ENCODE measurements around the gene RNU5B-1.

RNU5B-1 gene

GRCh38 chr15:65328506-65329287, 24.2 kb downstream of the RNU5B-1 start:
- no peak for DNase-seq (ENCODE audit: low spot score)

DNA sequence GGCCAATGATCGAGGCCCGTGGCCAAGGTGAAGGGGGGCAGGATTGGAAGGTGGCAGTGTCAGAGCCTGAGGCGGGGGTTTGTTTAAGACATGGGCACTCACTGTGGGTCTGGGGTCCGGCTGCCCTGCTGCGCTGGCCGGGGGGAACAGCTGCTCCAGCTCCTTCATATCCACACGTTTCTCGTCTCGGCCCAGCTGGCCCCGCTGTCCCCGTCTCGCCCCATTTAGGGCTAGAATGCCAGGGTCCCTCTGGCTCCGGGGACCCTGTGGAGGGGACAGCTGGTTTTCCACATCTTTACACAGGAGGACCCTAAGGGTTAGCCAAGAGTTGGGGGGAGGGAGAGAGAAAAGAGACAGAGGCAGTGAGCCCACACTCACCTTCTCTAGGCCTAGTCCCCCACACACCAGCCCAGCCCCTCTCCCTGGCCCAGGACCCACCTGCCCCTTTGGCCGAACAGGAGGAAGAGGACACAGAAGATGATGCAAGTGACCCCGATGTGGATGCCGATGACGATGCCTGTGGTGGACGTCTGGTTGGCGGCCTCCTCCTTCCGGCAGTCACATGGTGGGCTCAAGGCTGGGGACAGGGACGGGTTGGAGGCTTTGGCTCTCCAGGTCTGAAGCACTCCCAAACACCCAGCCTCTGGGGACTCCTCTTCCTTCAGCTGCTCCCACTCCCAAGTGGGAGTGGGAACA, 25.0 kb downstream of the RNU5B-1 start:
- no peak for DNase-seq (ENCODE audit: low spot score)

DNA sequence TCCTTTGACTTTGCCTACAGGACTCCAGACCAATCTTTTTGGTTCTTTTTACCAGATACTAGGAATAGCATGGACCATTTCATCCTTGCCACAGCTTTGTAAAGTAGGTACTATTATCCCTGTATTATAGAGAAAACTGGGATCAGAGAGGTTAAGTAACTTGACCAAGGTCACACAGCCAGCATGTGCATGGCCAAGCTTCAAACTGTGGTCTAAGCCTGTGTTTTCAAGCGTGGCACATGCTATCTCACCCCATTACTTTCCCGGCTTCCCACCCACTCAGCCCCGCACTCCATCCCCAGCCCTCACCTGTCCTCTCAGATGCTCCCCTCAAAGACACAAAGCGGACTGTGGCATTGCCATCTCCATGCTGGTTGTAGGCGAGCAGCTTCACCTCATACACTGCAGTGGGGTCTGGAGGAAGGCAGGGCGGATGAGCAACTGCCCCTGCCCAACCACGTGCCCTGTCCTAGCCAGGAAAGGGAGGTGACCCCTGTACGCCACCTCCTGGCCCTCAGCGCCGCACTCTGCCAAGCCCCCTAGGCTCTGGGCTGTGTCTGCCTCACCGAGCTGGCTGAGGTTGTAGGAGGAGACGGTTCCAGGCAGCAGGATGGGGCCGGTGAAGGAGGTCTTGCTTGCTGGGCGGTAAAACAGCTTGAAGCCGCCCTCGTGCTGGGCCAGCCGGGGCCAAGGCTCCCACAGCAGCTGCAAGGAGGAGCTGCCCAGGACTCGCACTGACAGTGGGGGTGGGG, 25.7 kb downstream of the RNU5B-1 start:
- DNase-seq (ENCODE audit: low spot score) = no peak

DNA sequence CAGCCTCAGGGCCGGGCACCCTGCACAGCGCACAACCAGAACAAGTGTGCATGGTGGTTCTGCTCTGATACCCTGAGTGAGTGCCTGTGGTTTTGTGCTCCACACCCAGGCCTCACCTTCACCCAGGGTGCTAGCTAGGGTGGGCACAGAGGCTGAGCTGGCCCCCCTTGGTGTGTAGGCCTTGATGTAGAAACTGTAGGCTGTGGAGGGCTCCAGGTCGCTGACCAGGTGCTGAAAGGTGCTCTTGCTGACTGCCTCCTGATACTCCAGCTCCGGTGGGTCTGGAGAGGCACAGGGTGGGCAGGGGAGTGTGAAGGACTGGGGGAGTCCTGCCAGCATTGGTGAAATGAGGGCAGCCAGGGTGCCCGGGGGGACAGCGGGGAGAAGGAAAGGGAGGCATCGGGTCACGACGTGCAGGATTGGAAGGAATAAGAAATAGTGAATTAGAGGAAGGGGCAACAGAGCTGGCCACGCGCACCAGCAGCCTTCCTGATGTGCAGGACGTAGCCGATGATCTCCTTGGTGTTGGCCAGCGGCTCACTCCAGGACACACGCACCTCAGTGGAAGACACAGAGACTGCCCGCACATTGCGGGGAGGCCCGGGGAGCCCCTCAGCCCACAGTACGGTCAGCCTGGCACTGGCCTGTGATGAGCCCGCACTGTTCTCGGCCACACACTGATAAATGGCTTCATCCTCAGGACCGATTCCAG, 26.6 kb downstream of the RNU5B-1 start:
- DNase-seq (ENCODE audit: low spot score) = no peak

DNA sequence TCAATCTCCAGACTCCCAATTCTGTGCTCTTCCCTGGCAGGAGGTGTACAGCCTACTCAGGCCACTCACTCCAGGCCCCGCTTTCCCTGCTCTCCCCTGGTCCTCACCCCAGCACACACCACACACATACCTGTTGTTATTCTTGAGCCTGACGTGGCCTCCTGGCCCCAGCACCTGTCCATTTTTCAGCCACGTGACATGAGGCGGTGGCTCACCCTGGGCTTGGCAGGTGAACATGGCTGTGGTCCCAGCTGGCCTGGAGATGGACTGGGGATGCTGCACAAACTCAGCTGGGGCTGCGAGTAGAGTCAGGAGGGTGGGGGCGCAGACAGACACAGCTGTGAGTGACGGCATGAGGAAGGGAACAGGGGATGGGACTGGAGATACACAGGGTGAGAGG, 27.3 kb downstream of the RNU5B-1 start:
- no peak for DNase-seq (ENCODE audit: low spot score)

DNA sequence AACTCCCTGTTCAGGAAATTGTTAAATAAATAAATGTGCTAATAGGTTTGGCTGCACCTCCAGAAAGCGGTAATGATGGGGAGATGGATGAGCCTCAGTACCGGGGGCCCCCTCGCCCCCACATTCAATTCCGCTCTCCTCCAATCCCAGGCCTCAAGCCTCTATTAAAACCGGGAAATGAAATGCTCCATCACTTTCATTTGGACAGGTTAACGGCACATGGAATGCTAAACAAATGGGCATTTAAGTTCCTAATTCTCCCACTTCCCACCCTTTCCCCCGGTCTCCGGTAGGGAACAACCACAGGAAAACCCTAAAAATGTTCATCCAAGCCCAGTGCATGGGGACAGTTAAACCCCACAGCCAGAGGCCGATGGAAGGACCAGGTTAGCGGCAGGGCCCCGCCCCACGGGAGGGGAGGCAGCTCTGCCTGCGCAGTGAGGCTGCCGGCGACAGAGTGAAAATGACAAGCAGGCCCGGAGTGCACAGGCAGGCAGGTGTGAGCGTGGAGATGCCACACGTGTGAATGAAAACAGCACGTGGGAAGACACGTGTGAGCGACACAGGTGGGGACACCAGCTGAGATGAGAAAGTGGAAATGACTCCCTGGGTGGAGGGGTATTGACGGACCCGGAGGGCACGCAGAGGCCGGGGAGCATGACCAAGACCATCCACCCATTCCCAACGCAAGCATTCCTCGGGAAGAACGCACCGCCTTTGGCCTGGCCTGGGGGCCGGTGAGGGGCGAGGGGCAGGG, 28.1 kb downstream of the RNU5B-1 start:
- no peak for DNase-seq (ENCODE audit: low spot score)

DNA sequence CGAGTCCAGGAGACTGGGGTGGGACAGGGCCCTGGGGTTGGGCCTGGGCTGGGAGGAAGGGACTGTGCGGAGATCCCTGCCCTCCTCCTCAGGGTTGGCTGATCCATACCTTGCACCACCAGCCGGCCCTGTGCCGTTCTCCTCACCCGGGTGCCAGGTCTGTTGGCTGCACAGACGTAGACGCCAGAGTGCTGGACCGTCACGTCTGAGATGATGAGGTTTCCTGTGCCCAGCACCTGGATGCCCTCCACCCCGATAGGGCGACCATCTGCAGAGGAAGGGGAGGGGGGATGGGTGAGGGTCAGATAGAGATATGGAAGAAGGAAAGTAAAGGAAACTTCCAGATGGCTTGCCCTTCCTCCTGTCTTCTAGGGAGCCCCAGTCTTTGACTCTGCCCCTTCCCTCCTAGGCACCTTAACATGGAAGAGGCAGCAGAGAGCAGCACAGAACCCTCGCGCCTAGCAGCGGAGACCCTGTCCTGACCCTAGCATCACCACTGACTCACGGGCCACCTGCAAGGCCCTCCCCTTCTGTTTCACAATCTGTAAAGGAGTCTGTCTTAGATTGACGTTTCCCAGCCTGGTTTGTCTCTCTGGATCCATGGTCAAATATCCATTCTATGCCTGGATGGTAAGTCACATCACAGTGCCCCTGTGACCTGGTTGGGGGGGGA, 28.8 kb downstream of the RNU5B-1 start:
- DNase-seq (ENCODE audit: low spot score) = no peak

- no peak for DNase-seq (ENCODE audit: low spot score)
Measured at GRCh38 chr15:65333856-65334255, 29.4 kb downstream of the RNU5B-1 start.

DNA sequence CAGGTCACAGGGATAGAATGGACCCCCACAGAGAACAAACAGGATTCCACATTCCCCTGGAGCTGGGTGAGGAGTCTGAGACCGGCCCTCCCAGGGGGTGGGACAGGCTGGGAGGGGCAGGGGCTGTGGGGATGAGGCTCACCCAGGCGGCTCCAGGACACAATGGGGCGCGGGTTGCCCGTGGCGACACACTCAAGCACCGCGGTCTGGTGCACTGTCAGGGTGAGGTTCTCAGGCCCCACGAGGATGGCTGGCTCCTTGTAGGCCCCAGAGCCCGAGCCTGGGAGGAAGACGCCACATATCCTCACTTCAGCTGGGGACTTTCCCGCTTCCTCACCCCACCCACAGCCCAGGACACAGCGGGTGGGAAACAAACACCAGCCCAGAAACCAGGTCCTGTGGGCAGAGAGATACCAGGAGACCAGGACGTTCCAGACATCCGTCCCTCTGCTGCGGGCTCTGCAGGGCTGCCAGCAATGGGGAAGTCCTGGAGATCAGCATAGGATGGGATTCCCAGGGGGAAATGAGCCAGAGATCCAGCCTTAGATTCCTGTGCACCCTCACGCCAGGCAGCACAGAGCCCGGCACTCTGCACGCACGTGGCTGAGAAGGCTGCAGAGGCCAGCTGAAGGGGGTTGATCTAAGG, 30.2 kb downstream of the RNU5B-1 start:
- DNase-seq (ENCODE audit: low spot score) = no peak

- DNase-seq (ENCODE audit: low spot score) = no peak
Measured at GRCh38 chr15:65335278-65336055, 31.0 kb downstream of the RNU5B-1 start.

GRCh38 chr15:65336493-65337435, 32.3 kb downstream of the RNU5B-1 start:
- DNase-seq (ENCODE audit: low spot score) = no peak

GRCh38 chr15:65337436-65338070, 33.1 kb downstream of the RNU5B-1 start:
- no peak for DNase-seq (ENCODE audit: low spot score)

DNA sequence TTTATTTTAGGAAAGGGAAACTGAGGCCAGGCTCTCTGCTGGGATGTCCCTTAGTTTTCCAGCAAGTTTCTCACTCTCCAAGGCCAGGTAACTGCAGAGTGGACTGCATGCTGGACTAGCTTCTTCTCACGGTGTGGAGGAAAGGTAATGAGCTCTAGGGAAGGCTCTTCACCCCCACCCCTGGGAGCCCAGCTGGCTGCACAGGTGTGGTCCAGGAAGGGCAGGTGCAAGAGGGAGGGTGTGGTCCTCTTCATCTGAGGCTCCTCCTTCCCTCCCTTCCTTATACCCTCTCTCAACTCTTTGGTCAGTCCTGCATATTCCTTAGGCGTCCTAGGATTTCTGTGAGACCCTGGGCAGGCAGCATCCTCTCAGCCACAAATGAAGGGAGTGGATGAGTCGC, 33.9 kb downstream of the RNU5B-1 start:
- no peak for DNase-seq (ENCODE audit: low spot score)

DNA sequence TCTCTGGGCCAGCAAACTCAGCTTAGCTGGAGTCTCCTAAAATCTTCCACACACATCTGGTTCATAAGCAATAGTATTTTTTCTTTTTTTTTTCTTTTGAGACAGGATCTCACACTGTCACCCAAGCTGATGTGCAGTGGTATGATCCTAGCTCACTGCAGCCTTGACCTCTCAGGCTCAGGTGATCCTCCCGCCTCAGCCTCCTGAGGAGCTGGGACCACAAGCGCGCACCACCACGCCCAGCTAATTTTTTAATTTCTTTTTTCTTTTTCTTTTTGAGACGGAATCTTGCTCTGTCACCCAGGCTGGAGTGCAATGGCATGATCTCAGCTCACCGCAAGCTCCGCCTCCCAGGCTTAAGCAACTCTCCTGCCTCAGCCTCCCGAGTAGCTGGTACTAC, 34.3 kb downstream of the RNU5B-1 start:
- no peak for DNase-seq (ENCODE audit: low spot score)

- DNase-seq (ENCODE audit: low spot score) = no peak
Measured at GRCh38 chr15:65339416-65339815, 34.9 kb downstream of the RNU5B-1 start.

DNA sequence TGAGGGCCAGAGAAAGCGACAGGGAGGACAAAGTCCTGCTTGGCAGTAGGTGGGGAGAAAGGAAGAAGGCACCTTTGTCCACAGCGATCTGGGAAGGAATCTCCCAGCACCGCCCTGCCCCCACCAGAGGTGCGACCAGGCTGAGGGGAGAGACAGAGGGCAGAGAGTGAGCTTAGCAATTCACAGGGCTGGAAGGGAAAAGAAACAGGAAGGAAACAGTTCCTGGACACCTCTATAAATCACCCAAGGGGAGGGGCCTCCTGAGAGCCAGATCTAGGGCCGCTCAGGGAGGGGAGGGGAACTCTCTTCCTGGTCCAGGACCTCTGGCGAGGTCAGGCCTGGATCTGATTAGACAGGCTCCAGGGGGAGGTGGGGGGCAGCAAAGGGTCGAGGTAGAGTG, 35.4 kb downstream of the RNU5B-1 start:
- DNase-seq (ENCODE audit: low spot score) = no peak

DNA sequence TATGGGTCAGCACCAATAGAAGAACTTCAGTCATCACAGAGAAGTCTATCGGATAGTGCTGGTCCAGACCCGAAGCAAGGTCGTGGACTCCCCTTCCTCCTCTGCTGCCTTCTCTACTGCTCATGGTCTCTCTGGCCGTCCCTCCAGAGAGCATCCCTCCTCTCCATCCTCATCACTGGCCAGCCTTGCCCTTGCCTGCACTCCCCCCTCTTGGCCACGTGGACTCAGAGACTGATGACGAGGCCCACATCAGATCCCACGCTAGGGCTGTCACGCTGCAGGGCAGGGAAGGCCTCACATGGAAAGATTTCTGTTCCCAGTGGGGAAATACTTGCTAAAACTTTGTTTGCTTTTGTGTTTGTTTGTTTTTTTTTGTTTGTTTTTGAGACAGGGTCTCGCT, 38.0 kb downstream of the RNU5B-1 start:
- DNase-seq (ENCODE audit: low spot score) = no peak

DNA sequence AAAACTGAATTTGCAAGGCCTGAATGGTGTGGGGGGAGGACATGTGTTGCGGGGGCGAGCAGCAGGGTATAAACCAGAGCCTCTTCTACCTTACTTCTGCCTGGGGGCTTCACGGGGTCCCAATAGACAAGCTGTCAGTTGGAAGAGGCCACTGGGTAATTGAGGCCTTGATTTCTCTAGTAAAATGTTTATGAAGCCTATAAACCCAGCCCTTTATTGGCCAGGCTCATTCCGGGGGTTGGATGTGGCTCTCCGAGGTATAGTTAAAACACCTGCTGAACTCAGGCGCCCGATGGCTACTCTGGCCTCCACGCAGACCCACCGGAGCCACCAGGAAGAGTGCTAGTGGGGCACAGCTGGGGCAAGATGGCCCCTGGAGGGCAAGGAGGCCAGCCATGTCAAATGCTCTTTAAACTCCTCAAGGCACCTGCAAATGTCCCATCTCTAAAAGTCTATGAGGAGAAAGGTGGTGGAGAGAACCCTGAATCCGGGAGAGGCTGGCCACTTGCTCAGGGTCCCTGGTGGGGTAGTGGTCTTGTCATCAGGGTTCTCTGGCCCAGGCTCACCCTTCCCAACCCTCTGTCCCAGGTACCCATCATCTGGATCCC, 39.0 kb downstream of the RNU5B-1 start:
- DNase-seq (ENCODE audit: low spot score) = no peak

Data from CD4-positive, alpha-beta T cell treated with Interleukin-15 for 4 hours (primary cell).